Measurements from ENCODE around the gene CLDN20. TPM values are rescaled to one million over a fixed set of nuclear protein-coding genes. Genes with fewer than 3 reads are reported as not detected.

Gene CLDN20
- total and polyA plus RNA-seq, 2 of the 4 experiments (the other 2 are of a cell fraction), result not detected

DNA sequence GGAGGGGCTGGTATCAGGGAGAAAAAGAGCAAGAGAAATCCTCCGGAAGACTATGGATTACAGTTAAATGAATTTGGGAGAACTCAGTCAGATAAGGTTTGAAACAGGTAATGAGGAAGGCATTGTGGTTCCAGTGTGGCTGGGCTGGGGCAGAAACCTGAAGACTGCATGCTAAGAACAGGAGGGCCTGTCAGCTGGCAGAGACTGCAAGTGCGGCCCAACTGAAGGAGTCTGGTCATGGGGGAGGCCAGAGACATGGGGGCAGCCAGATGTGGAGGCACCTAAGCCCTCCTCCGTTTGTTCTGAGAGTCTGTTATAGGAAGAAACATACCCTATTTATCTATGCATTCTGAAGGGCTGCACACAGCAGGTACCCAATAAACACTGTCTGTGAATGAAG is 33.9 kb downstream of the CLDN20 start:
- H3K9ac ChIP-seq (ENCODE audit: low read depth, low read length), result no peak overlapping the region
- in situ Hi-C loops (cut with MboI; ENCODE audit: low sequenced_read_pairs), result no loop called here
- no peak overlapping the region for H4K91ac ChIP-seq (ENCODE audit: insufficient read depth, low read depth, low read length)
- no peak overlapping the region for H2AK5ac ChIP-seq (ENCODE audit: low read depth, low read length)
- intact Hi-C loops (cut with micrococcal nuclease), result no loop called here
- H2BK120ac ChIP-seq (ENCODE audit: low read depth, low read length), result no peak overlapping the region
- ChIA-PET CTCF (no interaction called here), POLR2A (ENCODE audit: unreplicated experiment) (interaction anchor here (0.6 kb wide), 1 partner anchor 17 kb away, joined by 3 read pairs; no protein-coding TSS in a partner anchor)
- H2BK15ac ChIP-seq (ENCODE audit: low read depth, low read length), result no peak overlapping the region
- H4K8ac ChIP-seq (ENCODE audit: low read depth in 2 of 2, low read length in 2 of 2), result no peak overlapping the region
- H2BK20ac ChIP-seq (ENCODE audit: low read depth, low read length), result no peak overlapping the region
- no TSS peak for BruUV-seq (replicated peaks)
- no peak overlapping the region for H3K4ac ChIP-seq (ENCODE audit: low read depth, low read length)
- no peak overlapping the region for H4K5ac ChIP-seq (ENCODE audit: low read depth, low read length)
- H2AK9ac ChIP-seq (replicated peaks; ENCODE audit: low read depth, low read length, poor library complexity), result no peak overlapping the region
- H3K36me3 ChIP-seq (ENCODE audit: control insufficient read depth, insufficient read depth, low read length), result peaks cover 16% of the 10 kb centered on the region
- H3K4me3 ChIP-seq (ENCODE audit: insufficient read depth, low read depth, low read length), result no peak overlapping the region
- H3K14ac ChIP-seq (replicated peaks; ENCODE audit: low read depth, low read length), result no peak overlapping the region
- DNase-seq (no peak), ATAC-seq (ENCODE audit: low read depth) (no peak)
- no peak overlapping the region for H3K4me2 ChIP-seq (ENCODE audit: low read depth, low read length)
- no peaks in the 10 kb centered on the region for H4K20me1 ChIP-seq (ENCODE audit: insufficient read depth, low read length)
- TF ChIP-seq MAFK (IDR thresholded peaks at IDR 0.05; ENCODE audit: low read depth, low read length), result no peak
- TF ChIP-seq FOS (IDR thresholded peaks at IDR 0.05; ENCODE audit: low read depth, low read length), result no peak
- no peak for TF ChIP-seq SMC3 (IDR thresholded peaks at IDR 0.05; ENCODE audit: low read depth, low read length)
- no peak for TF ChIP-seq CHD1 (IDR thresholded peaks at IDR 0.05; ENCODE audit: low read depth, low read length)
- TF ChIP-seq RAD21 (IDR thresholded peaks at IDR 0.05; ENCODE audit: low read length), result no peak
- TF ChIP-seq BHLHE40 (IDR thresholded peaks at IDR 0.05; ENCODE audit: low read depth, low read length), result no peak
- TF ChIP-seq, protein P1, sequence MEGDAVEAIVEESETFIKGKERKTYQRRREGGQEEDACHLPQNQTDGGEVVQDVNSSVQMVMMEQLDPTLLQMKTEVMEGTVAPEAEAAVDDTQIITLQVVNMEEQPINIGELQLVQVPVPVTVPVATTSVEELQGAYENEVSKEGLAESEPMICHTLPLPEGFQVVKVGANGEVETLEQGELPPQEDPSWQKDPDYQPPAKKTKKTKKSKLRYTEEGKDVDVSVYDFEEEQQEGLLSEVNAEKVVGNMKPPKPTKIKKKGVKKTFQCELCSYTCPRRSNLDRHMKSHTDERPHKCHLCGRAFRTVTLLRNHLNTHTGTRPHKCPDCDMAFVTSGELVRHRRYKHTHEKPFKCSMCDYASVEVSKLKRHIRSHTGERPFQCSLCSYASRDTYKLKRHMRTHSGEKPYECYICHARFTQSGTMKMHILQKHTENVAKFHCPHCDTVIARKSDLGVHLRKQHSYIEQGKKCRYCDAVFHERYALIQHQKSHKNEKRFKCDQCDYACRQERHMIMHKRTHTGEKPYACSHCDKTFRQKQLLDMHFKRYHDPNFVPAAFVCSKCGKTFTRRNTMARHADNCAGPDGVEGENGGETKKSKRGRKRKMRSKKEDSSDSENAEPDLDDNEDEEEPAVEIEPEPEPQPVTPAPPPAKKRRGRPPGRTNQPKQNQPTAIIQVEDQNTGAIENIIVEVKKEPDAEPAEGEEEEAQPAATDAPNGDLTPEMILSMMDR (conservative IDR thresholded peaks at IDR 0.05; ENCODE audit: low read depth, low read length), result no peak
- TF ChIP-seq, protein P2, sequence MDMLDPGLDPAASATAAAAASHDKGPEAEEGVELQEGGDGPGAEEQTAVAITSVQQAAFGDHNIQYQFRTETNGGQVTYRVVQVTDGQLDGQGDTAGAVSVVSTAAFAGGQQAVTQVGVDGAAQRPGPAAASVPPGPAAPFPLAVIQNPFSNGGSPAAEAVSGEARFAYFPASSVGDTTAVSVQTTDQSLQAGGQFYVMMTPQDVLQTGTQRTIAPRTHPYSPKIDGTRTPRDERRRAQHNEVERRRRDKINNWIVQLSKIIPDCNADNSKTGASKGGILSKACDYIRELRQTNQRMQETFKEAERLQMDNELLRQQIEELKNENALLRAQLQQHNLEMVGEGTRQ (IDR thresholded peaks at IDR 0.05; ENCODE audit: low read depth, low read length), result no peak
- TF ChIP-seq RFX5 (IDR thresholded peaks at IDR 0.05; ENCODE audit: low read depth, low read length), result no peak
- no peak for TF ChIP-seq POLR2A (IDR thresholded peaks at IDR 0.05; ENCODE audit: low read depth, low read length)
- no peak for TF ChIP-seq CEBPB (IDR thresholded peaks at IDR 0.05; ENCODE audit: low read depth, low read length)
- TF ChIP-seq MXI1 (IDR thresholded peaks at IDR 0.05; ENCODE audit: borderline replicate concordance, low read depth, low read length), result no peak
- TF ChIP-seq MAZ (IDR thresholded peaks at IDR 0.05; ENCODE audit: borderline replicate concordance, low read depth, low read length), result no peak
- TF ChIP-seq, protein P3, sequence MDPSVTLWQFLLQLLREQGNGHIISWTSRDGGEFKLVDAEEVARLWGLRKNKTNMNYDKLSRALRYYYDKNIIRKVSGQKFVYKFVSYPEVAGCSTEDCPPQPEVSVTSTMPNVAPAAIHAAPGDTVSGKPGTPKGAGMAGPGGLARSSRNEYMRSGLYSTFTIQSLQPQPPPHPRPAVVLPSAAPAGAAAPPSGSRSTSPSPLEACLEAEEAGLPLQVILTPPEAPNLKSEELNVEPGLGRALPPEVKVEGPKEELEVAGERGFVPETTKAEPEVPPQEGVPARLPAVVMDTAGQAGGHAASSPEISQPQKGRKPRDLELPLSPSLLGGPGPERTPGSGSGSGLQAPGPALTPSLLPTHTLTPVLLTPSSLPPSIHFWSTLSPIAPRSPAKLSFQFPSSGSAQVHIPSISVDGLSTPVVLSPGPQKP (IDR thresholded peaks at IDR 0.05; ENCODE audit: borderline replicate concordance, low read depth, low read length), result no peak
- TF ChIP-seq NFE2L2 (IDR thresholded peaks at IDR 0.05; ENCODE audit: low read depth, low read length), result no peak
- no peak for TF ChIP-seq RCOR1 (IDR thresholded peaks at IDR 0.05; ENCODE audit: insufficient replicate concordance, low read length)
- peaks cover 13 to 24% of the 10 kb centered on the region in 2 experiments; a peak in 3 of 4 replicates for H3K79me1 ChIP-seq (ENCODE audit: low read depth in 1 of 2, low read length in 2 of 2)
- H3K4me1 ChIP-seq (ENCODE audit: control insufficient read depth, insufficient read depth, low read length), result 0 out of 2 replicates have a peak, but pooled peaks cover 2% of the 10 kb centered on the region
- WGBS, 2 experiments (ENCODE audit: extremely low coverage in 2 of 2, insufficient read length in 1 of 2), result no CpG with 5 or more reads among the region's 3 CpGs
- no peak overlapping the region for H3K56ac ChIP-seq (ENCODE audit: extremely low read depth, insufficient read depth, low read length)
- dilution Hi-C loops (cut with HindIII; ENCODE audit: low sequenced_read_pairs, unreplicated experiment), result no loop called here
- no peak overlapping the region for H3K18ac ChIP-seq (ENCODE audit: low read depth, low read length)
- no peaks in the 10 kb centered on the region for H3K27me3 ChIP-seq (ENCODE audit: control insufficient read depth, insufficient read depth, low read length)
- no peak overlapping the region for H3K27ac ChIP-seq (ENCODE audit: insufficient read depth, low read length)
- H3K9me3 ChIP-seq (ENCODE audit: control insufficient read depth, insufficient read depth, low read length), result no peaks in the 10 kb centered on the region
- no peak overlapping the region for H2BK5ac ChIP-seq (ENCODE audit: low read depth, low read length, poor library complexity, severe bottlenecking)
- H3K9me1 ChIP-seq (ENCODE audit: insufficient read depth, low read length), result peaks cover 3% of the 10 kb centered on the region; the same call in 1 of the 2 replicates
- no peak overlapping the region for H2AFZ ChIP-seq (replicated peaks; ENCODE audit: low read length, poor library complexity)
- H3K23ac ChIP-seq (ENCODE audit: low read depth, low read length), result no peak overlapping the region

Data from IMR-90 (cell line).